NCI-H1694 (cell line): Measurements from ENCODE around the gene SLC1A2.

Source experiments
- DNase-seq: peaks from one replicate; lab custom pipeline; 2025; lab: John Stamatoyannopoulos, UW

Gene SLC1A2

DNA sequence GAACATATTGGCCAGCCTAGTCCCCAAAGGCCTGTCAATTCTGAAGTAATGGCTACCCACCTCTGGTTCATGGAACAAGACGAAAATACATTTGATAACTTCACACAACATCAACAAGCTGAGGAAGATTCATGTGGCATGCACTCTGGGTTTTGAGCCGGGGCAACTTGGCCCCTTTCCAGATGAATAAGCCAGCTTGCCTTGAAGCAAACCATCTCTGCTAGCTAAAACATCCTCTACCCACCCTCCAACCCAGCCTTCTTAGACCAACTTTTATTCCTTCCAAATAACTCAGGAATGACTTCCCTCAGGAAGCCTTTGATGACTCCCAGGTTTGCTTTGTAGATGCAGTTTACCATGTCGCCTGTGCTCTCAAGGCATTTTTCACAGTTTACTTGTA lies 94.4 kb downstream of the SLC1A2 start:
- DNase-seq, result no peak

DNA sequence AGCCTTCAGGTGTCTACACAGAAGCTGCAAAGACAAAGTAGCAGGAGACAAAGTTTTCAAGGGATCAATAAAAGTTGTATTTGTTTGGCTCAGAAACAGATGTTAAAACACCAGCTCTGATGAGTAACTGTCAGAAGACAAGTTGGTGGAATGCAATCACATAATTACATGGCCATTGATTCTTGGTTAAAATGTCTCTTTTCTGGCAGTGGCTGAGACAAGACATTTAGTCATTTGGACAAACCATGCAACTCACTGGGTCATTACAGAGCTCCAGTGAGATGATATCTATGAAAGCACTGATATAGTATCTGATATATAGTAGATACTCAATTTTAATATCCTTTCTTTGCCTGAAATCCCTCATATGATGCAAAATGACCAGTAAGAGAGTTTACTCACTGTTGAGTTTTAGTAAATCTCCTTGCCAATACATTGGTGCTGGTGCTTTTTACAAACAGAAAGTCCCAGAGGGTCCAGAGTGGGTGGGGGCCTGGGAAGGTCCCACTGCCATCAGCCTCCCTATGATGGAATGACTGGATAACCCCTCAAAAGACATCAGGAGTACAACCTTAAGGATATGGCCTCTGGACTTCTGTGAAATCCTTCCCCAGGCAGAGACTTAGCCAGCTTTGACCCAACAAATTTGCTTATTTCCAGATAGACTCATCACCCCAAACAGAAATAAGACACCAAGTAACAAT lies 95.0 kb downstream of the SLC1A2 start:
- no peak for DNase-seq

DNA sequence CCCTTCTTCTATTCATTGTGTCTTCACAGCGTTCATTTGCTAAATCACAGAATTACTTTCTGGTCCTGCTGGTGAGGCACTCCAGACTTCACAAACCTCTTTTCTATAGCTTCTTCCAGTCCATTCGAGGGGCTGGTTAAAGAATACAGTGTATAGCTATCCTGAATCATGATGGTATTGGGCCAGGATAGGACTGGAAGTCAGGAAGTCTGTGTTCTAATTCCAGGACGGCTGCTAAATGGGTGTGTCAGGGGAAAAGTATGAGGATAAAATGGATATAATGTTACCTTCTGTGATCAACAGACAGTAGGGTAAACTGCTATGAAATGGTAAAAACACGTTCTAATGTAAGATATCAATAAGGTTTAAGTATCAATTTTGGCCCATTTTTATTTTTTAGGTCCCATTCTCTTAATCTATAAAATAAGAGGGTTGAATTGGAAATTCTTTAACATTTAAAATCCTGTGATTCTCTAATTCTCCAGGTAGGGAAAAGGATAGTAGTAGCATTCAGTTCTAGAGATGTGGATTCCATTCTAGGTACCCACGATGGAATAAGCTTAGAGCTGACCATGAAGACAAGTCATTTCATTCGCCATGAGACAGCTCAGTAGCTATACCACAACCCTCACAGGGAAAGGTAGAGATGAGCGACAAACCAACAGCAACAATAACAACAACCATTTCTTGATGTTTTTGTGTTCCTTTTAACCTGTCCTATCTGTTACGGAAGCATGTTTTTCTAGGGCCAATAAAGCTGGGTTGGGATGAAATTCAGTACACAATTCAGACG lies 96.1 kb downstream of the SLC1A2 start:
- DNase-seq, result no peak

DNA sequence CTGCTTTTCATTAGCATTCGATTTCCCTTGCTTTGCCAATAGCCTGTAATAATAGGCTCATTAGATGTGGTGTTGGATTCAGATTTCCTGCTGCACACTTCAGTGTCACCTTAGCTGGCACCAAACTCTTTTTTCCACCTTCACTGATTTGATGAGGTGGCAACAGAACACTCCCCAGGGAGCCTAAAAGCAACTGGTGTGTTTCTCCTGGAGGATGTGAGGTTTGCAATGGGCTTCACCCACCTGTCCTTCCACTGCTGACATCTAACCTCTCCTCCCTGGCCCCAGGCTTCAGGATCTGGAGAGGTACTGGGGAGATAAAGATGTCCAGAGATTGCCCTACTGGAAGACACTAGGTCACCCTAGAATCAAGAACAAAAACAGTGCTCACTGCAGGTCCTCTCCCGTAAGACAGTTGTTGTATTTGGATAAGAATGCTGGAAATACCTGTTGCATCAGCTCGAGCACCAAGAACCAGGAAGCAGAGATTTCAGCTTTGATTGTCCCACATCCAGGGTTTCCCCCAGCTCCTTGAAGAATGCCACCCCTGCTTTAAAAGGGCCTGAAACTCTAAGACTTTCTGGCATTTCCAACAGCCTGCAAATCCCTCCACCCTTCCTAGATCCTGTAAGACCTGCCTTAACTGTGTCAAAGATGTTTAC lies 96.9 kb downstream of the SLC1A2 start:
- DNase-seq, result no peak

DNA sequence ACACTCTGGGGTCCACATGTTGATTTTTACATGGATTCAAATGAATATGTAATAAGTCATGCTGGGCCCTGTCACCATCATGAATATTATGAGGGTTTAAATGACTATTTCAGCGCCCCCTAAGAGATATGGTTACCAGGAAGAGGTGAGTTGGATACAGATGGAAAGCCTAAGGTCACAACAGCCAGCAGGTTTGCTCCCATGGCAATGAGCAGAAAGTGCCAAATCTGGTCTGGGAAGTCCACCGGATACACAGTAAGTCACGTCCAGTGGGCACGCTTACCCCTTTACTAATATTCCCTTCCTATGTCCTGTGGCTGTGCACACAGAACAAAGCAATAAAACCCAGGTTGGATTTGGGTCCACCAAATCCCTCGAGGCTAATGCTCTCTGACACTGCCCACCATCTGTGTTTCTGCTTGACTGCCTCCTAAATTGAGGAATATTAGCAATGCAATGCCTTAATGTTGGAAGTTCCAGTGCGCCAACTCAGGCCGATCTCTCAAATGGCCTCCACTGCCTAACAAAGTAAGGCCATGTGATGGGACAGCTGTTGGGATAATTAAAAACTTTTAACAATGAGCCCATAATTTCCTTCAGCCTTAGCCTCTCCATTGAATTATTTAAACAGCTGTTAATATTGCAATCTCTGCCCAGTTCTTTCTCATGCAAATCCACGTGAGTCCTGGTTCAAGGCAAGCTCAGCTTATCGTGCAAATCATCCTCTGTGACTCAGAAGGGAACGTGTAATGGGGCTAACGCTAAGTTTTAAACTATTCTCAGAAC lies 97.6 kb downstream of the SLC1A2 start:
- no peak for DNase-seq

DNA sequence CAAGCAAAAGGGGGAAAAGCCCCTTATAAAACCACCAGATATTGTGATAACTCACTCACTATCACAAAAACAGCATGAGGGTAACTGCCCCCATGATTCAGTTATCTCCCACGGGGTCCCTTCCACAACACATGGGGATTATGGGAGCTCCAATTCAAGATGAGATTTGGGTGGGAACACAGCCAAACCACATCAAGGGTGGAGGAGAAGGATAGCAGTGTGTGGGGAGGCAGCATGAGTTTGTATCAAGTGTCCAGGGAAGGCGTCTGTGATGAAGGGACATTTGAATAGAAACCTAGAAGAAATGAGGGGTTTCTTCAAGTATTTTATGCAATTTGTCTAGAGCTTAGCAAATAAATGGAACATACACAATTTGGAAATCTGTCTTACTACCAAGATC lies 98.2 kb downstream of the SLC1A2 start:
- no peak for DNase-seq

DNA sequence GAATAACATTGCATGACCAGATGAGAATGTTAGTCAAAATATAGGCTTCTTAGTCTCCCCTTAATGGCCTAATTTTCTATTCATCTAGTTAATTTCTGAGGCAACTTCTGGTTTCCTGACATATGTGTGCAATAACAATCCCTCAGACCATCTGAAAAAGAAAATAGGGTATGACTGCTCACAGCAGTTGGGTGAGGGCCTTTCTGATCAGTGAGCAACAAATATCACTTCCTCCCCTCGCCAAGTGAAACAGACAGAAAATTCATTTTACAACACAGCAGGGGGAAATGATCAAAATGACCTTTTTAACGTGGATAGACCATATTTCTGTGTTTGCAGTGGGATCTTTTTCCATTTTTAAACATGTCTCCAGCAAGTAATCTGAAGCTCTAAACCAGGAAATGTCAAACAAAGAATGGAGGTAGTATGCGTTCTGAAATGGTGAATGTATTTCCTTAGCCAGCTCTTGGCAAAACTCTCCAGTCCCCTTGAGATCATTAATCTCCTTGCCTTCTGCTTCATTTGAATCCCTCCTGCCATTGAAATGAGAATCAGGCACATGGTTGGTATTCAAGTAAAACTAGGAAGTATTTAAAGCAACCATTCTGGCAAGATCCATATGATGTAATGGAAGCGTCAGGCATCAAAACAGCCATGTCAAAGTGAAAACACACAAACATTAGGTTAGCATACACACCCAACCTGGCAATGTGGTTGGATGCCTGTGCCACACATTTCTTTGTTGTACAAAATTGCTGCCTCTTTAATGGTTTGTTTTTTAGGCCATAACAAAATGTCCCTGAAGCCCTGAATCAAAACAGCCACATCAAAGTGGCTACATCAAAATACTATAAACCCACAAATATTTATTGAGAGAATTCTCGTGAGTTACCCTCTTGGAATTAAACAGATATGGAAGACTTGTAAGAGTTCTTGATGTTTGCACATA lies 100.1 kb downstream of the SLC1A2 start:
- no peak for DNase-seq

DNA sequence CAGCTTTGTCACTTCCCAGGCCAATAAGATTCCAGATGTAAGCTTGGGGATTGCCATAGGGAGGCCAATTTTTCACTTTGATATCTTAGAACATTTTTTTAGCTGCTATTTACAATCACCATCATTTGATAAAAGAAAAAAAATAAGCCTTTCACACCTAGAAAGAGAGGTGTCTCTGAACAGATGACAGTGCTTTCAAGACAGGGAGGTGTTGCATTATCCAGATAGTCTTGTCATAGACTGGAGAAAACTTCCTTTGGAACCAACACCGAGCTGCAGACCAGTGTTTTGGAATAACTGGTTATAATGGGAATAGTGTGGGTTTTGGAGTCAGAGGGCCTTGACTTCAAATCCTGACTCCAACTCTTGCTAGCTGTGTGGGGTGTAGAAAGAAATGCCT lies 101.0 kb downstream of the SLC1A2 start:
- DNase-seq, result no peak

DNA sequence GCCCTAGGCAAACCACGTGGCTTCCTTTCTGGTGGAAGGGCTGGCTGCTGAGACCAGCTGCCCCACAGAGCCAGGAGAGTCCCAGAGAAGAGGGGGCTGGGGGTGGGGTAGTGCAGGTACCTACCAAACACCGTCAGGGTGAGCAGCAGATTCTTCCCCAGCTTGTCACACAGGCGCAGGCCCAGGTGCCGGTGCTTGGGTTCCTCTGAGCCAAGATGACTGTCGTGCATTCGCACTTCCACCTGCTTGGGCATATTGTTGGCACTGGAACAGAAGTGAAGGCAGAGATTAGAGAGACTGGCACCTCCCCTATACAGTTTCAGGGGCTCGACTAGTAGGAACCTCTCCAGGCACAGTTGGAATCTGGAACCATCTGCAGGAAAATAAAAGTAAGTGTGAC lies 102.1 kb downstream of the SLC1A2 start:
- no peak for DNase-seq

DNA sequence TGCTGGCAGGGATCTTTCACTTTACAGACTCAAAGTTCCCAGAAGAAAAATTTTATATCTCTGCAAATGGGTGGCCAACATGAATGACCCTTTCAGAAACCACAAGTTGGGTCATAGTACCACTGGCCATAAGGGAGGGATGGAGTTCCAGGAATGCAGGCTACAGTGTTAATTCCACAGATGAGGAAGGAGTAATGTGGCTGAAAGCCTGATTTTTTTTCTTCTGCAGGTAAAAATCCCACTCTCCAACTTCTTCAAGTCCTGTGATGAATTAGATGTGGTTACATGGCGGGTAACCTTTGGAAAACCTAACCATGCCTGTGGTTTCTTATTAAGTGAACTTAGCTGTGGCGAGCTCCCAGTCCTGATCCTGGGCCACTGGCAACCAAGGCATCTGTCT lies 103.2 kb downstream of the SLC1A2 start:
- no peak for DNase-seq

DNA sequence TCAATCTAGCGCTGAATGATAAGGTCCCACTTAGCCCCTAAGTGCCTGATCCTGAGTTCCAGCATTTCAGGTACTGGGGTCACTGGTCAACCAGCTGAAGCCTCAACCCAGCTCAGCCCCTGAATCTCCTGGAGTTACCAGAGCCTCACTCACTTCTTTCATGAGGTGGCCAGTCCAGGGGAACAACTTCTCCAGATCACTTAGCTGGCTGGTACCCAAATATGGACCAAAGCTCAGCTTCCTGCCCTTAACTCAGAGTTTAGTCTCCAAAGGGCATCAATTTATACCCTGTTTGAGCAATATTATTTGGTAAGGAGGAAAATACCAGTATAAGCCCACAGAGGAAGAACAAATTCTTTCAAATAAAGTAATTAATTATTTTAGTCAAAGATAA lies 105.6 kb downstream of the SLC1A2 start:
- DNase-seq, result no peak

DNA sequence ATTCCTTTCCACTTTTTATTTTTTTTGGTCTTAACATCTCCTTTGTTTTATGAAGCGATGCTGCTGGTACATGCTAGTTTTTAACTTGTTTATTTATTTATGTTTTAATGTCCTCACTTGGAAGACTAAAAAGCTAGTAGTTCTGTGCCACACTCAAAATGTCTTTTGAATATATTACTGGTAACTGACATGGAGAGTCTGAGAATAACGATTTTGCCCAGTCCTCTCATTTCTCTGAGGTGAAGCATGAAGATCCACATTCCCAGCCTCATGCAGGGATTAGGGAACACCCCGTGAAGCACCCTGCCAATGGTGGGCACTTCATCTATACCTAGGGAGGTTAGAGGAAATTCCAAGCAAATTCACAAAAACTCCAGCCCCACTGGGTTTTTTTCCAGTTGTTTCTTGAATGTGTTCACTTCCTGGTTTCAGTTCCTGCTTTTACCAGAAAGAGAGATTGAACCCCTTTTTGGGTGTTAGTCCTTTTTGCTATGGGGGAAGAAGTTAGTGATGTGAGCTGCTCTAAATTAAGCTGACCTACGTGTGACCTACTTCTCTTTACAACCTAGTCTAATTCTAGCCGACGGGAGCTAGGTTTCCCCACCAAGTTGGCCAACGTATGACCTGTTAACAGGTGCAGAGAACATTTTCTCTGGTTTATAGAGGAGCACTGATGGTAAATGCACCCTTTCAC lies 106.1 kb downstream of the SLC1A2 start:
- DNase-seq, result no peak

DNA sequence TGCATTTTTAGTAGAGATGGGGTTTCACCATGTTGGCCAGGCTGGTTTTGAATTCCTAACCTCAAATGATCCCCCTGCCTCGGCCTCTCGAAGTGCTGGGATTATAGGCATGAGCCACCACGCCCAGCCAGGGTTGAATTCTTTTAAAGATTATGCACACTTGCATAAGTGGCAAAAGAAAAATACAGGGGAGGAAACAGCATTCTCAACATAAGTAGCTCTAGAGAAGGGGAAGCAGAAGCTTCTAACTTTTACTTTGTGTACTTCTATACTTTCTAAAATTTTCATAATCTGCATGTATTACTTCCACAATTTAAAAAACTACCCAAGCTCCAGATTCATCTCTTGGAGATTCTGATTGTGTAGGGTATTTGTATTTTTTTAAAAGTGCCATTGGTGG lies 108.0 kb downstream of the SLC1A2 start:
- DNase-seq, result no peak

DNA sequence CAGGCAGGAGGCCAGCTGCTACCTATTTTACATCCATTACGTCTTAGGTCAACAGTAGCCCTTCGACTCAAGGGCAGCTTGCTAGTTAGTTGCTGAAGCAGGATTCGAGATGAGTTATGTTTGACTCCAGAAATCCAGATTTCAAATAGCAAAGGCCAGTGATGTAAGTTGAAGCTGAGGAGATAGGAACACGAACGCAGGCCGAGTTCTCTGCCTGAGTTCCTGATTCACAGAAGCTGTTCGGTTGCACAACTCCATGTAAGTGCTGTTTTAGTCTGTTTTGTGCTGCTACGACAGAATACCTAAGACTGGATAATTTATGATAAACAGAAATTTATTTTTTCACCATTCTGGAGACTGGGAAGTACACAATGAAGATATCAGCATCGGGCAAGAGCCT lies 111.2 kb downstream of the SLC1A2 start:
- DNase-seq, result no peak

DNA sequence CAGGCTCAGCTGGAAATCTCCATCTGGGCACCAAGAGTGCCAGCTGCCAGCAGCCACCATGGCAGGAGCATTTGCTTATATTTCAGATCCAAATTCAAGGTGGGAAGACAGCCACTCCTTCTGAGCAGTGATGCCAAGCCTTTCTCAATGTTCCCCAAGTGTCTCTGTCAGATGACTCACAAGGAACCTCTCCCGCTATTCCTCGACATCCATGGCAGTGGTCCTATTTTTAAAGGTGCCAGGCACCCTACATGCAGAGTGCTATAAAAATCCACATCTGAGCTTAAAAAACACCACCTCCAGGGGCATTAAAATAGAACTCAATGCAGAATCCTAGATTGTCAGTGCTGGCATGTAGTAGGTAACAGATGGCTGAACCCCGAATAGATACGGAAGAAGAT lies 112.1 kb downstream of the SLC1A2 start:
- no peak for DNase-seq

DNA sequence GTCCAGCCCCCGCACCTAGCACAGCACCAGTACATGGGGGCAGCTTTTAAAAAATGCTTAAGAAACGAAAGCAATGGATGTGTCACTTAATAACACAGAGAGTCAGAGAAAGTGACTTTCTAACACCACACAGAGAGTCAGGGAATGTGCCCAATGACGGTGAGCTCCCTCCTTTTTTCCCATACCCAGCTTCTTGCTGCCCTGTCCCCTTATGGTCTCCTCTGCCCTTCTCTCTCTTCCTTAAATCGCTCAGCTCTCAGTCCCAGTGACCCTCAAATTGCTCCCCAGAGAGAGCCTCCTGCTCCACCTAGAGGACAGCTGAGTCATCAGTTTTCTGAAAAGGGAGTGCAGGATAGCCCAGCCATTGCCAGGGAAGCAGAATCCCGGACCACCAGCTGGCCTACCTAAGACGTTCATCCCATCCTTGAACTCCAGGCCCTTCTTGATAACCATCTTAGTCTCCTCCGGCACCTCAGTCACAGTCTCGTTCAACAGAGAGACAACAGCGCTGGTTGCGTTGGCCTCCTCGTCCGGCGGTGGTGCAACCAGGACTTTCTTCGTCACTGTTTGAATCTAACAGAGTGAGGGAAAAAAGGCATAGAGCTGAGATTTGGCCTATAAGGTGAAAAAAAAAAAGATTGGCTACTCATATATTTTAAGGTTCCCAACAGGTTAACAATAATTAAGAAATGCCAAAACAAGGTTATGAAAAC lies 113.5 kb downstream of the SLC1A2 start:
- DNase-seq, result no peak

DNA sequence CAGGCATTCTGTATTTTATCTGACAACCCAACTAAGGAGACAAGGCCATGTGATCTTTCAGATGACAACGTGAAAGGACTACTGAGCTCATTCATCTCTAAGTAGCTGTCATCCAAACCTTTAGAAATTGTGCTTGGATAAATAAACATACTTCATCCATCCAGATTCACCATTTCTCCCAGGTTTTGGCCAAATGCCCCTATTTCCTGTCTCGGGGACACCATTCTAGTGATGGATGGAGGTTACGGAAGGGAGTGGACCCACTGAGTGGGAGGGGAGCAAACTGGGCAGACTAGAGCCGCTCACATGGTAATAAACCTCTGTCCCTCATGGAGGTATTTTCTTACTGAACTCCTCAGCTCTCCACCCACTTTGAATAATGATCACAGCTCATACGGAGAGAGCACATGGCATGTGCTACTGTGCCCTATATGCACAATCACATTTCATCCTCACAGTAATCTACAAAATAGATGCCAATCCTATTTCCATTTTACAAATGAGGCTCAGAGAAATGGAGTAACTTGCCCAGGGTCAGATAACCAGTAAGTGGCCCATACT lies 114.4 kb downstream of the SLC1A2 start:
- no peak for DNase-seq

DNA sequence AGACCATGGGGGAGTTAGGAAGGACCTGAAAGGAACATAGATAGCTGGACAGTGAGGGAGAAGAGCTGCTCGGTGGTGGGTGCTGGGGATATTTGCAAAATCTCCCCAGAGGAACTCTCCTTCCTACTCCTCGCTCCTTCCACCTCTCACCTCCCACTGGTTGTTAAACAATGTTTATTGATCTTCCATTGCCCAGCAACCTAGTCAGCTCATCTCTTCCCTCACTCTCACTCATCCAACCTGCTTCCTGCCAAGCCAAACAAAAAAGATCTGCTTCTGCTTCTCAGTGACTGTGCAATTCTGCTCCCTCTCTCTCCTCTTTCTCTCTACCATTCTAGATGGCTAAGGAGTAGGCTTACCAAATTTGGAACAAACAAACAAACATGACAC lies 115.0 kb downstream of the SLC1A2 start:
- DNase-seq, result no peak

DNA sequence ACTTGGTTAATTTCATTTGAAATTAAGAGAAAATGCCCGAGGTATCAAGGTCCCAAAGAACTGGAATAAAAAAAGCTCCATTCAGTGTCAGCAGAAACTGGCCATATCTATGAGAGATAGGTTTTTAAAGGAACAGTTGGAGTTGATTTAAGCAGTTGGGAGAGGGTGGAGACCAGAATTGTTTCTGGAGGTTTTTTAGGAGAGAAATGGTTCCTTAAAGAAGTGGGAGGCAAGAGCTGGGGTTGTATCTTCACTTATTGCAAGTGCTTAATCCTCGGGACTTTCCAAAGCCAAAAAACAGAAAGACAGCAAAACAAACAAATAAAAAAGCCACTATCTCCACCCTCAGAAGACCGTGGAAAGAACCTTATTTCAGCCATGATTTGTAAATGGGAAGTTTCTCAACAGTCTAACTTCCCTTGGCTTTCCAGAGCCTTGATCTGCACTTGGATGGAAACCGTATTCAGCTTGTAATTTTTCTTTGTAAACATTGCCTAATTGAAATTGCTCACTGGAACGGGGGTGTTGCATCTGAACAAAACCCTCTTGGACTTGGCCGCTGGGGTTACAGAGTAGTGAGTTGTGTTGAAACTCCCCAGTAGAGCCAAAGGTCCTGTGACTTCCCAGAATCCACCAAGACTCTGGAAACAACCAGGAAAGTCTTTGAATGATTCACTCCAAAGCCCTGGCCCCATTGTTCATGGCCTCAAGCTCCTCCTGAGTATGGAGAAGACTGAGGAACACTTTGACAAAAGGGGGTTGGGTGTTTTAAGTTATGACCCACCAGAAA lies 115.6 kb downstream of the SLC1A2 start:
- no peak for DNase-seq
